ENCODE results near the gene PHYHD1. TPM values are rescaled to one million over a fixed set of nuclear protein-coding genes. Genes with fewer than 3 reads are reported as not detected.

Gene PHYHD1
- total RNA-seq, 6 donors from 2014 or later: 27.6 to 286 (median 57.7) TPM

DNA sequence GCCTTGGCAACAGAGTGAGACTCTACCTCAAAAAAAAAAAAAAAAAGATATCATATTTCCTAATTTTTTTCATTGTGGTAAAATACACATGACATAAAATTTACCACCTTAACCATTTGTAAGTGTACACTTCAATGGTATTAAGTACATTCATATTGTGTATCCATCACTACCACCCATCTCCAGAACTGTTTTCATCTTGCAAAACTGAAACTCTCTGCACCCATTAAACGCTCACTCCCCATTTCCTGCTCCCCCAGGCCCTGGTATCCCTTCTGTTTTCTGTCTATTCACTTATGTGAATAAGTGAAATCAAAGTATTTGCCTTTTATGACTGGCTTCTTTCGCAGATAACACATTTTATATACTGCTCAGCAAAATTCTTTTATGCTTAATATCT, 26.0 kb upstream of the PHYHD1 start:
- H3K36me3 ChIP-seq: peaks cover 2 to 76% (median 40%) of the 10 kb centered on the region in 4 donors
- DNase-seq (no peak), ATAC-seq (ENCODE audit: low FRiP score in 2 of 2) (no peak)
- TF ChIP-seq EP300 (IDR thresholded peaks at IDR 0.05) (no peak), POLR2AphosphoS5 (IDR thresholded peaks at IDR 0.05) (no peak), POLR2A (IDR thresholded peaks at IDR 0.05) (no peak)
- TF ChIP-seq, protein P1, sequence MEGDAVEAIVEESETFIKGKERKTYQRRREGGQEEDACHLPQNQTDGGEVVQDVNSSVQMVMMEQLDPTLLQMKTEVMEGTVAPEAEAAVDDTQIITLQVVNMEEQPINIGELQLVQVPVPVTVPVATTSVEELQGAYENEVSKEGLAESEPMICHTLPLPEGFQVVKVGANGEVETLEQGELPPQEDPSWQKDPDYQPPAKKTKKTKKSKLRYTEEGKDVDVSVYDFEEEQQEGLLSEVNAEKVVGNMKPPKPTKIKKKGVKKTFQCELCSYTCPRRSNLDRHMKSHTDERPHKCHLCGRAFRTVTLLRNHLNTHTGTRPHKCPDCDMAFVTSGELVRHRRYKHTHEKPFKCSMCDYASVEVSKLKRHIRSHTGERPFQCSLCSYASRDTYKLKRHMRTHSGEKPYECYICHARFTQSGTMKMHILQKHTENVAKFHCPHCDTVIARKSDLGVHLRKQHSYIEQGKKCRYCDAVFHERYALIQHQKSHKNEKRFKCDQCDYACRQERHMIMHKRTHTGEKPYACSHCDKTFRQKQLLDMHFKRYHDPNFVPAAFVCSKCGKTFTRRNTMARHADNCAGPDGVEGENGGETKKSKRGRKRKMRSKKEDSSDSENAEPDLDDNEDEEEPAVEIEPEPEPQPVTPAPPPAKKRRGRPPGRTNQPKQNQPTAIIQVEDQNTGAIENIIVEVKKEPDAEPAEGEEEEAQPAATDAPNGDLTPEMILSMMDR (IDR thresholded peaks at IDR 0.05): no peak
- H3K9me3 ChIP-seq: no peaks in the 10 kb centered on the region
- 59 to 74% methylated on average over 2 of the region's 2 CpGs for WGBS, 2 donors
- H3K27ac ChIP-seq: peak overlapping the region in 1 of 4 donors; percentile 93
- peaks cover 38 to 63% (median 50%) of the 10 kb centered on the region in 4 donors for H3K4me1 ChIP-seq
- no peaks in the 10 kb centered on the region for H3K27me3 ChIP-seq
- H3K4me3 ChIP-seq: no peak overlapping the region

- no peaks in the 10 kb centered on the region for H3K9me3 ChIP-seq
- 93 to 100% methylated on average over 4 of the region's 4 CpGs for WGBS, 2 donors
- no peak overlapping the region for H3K4me3 ChIP-seq
- peak overlapping the region in 2 of 4 donors; percentile 5 to 52 for H3K27ac ChIP-seq
- TF ChIP-seq, protein P1 (IDR thresholded peaks at IDR 0.05): no peak
- TF ChIP-seq POLR2A (IDR thresholded peaks at IDR 0.05) (no peak), POLR2AphosphoS5 (IDR thresholded peaks at IDR 0.05) (no peak), EP300 (IDR thresholded peaks at IDR 0.05) (no peak)
- peaks cover 2 to 69% (median 36%) of the 10 kb centered on the region in 4 donors for H3K36me3 ChIP-seq
- no peak for ATAC-seq (ENCODE audit: low FRiP score in 2 of 2)
- DNase-seq: no peak
- no peaks in the 10 kb centered on the region for H3K27me3 ChIP-seq
- H3K4me1 ChIP-seq: peaks cover 44 to 71% (median 55%) of the 10 kb centered on the region in 4 donors
Measured at GRCh38 chr9:128895556-128895955, 25.2 kb upstream of the PHYHD1 start.

- Histone ChIP-seq H3K4me1 (peaks cover 38 to 71% (median 54%) of the 10 kb centered on the region in 4 donors), H3K9me3 (no peaks in the 10 kb centered on the region), H3K27me3 (no peaks in the 10 kb centered on the region), H3K4me3 (no peak overlapping the region), H3K36me3 (peaks cover 2 to 62% (median 31%) of the 10 kb centered on the region in 4 donors), H3K27ac (peak overlapping the region; percentile 70 to 90 (median 82))
- DNase-seq (no peak), ATAC-seq (ENCODE audit: low FRiP score in 2 of 2) (no peak)
- TF ChIP-seq POLR2AphosphoS5 (IDR thresholded peaks at IDR 0.05) (no peak), POLR2A (IDR thresholded peaks at IDR 0.05) (no peak), EP300 (IDR thresholded peaks at IDR 0.05) (no peak)
- TF ChIP-seq, protein P1 (IDR thresholded peaks at IDR 0.05): no peak
- WGBS, 2 donors: 63 to 67% methylated on average over 4 to 5 of the region's 5 CpGs
Measured at GRCh38 chr9:128898382-128898781, 22.4 kb upstream of the PHYHD1 start.

DNA sequence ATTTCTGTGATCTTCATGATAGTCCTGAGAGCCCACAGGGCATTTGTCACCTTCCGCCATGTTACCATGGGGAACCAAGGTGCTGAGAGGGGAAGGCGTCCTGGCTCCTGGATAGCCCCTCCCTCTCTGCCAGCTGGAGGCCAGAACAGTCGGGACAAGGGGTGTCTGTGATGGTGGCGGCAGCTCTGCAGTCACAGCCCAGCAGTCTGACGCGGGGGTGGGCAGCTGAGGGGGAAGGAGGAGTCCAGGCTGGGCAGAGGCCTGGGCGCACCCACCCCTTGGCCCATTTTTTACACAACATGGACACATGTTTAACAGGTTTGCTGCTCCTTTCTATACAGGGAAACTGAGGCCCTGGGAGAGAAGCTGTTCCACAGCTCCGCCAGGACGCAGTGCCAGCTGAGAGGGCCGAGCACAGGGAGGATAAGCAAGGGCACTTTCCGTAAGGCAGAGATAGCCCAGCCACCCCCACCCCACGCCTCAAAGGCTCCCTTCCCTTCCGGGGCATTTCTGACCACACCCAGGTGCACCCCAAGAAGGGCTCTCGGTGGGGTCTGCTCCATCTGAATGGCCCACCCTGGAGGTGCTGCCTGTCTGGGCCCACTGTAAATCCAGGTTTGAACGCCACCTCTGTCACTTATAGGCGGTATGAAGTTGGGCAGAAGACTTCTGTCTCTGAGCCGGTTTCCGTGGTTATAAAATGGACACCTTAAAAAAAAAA, 21.8 kb upstream of the PHYHD1 start:
- Histone ChIP-seq H3K9me3 (no peaks in the 10 kb centered on the region), H3K27me3 (no peaks in the 10 kb centered on the region), H3K36me3 (peaks cover 2 to 56% (median 28%) of the 10 kb centered on the region in 4 donors), H3K4me3 (no peak overlapping the region), H3K27ac (peak overlapping the region; percentile 70 to 90 (median 82)), H3K4me1 (peaks cover 38 to 71% (median 53%) of the 10 kb centered on the region in 4 donors)
- ATAC-seq (ENCODE audit: low FRiP score in 2 of 2) (no peak), DNase-seq (no peak)
- TF ChIP-seq POLR2A (IDR thresholded peaks at IDR 0.05) (no peak), EP300 (IDR thresholded peaks at IDR 0.05) (no peak), POLR2AphosphoS5 (IDR thresholded peaks at IDR 0.05) (no peak)
- TF ChIP-seq, protein P1 (IDR thresholded peaks at IDR 0.05): no peak
- WGBS, 2 donors: 71 to 78% methylated on average over 13 to 18 of the region's 18 CpGs
